NCI-H82 treated with DMSO at 0.1 percent for 48 hours (cell line): Measurements from ENCODE around the gene LCE2B.
"Not testable (repeated sequence)": the region's sequence is repeated elsewhere in the genome, so short reads cannot be mapped to it uniquely, and the experiment has no call there.

Source experiments
- DNase-seq: peaks from one replicate; lab custom pipeline; 2025; ENCODE audit not compliant: unreplicated experiment; lab: John Stamatoyannopoulos, UW

Gene LCE2B, protein sequence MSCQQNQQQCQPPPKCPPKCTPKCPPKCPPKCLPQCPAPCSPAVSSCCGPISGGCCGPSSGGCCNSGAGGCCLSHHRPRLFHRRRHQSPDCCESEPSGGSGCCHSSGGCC

GRCh38 chr1:152685823-152686222 lies at the start of gene LCE2B:
LCE2B (plus strand) TSS chr1:152686123; CDS start chr1:152686844, 721 bp downstream.
- DNase-seq = not testable (repeated sequence)

DNA sequence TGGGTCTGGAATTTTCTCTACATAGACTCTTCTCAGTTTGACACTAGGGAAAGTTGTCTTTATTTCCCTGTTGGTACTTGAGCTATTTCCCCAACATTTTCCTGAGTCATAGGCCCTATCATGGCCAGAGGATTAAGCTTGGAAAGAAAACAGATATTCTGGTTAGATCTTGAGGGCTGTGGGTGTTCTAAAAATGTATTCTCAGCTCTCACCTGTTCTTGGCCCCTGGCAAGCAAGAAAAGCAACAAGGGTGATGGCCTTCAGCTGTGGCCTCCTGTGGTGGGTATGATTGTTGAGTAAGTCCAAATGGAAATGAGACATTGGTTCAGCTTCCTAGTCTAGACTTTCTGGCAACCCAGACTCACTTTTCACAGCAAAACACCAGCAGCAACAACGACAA lies 45.6 kb upstream of the LCE2B start:
- no peak for DNase-seq

- DNase-seq = no peak
These were observed 42.0 kb upstream of the LCE2B start for GRCh38 chr1:152643945-152644344.

GRCh38 chr1:152645146-152645545 lies 40.8 kb upstream of the LCE2B start:
- no peak for DNase-seq

DNA sequence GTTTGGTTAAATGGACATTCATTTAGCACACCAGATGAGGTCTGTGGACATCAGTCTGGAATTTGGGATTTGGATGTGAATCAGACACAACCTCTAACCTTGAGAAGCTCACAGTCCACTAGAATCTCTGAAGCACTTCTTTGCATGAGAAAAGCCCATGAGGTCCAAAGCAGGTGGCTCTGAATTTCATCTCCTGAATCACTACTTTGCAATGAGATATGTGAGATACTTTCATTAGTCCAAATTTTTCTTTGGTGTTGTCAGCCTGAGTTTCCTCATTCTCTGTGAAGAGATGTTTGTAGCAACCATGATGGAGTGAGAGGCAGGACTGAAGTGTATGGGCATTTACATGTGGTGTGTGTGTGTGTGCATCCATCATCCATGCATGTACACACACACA lies 39.3 kb upstream of the LCE2B start:
- no peak for DNase-seq

DNA sequence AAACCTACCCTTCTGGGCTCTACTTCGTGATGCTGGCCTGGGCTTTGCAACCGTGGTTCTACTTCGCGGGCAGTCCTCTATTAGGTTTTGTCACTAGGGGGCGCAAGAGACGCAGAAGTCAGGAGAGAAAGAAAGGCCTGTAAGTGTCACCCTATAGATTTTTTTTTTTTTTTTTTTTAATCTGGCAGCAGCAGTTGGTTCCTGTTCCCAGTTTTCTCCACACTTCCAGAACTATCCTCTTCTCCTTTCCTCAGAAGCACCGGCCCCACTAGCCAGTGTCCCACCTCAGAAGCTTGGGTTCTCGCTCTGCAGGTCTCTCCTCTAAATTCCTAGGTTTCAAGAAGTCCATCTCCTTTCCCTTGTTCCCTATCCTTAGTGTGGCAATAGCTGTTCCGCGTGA lies 31.8 kb upstream of the LCE2B start:
- peak; percentile 25 for DNase-seq

DNA sequence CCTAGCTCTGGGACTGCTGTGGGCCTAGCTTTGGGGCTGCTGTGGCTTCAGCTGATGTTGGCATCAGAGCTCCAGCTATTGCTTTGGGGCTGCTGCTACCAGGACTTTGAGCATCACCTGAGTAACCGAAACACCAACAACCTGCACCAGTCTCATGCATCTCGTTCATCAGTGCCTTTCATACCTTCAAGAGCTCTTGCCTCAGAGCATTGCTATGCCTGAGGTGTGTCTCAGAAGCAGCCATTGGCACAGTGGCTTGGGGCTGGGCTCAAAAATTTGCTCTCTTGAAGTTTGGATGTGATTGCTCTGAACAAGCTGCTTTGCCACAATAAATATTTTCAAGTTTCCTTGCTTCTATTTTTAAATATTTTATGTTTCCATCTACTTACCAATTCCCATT lies 29.5 kb upstream of the LCE2B start:
- DNase-seq = no peak

- no peak for DNase-seq
These were observed 28.2 kb upstream of the LCE2B start for GRCh38 chr1:152657677-152658076.

- no peak for DNase-seq
These were observed 27.3 kb upstream of the LCE2B start for GRCh38 chr1:152658649-152659048.

GRCh38 chr1:152663098-152663497 lies 22.8 kb upstream of the LCE2B start, which contains the start of gene LCE2D:
LCE2D (plus strand) TSS chr1:152663380; CDS start chr1:152664106, 726 bp downstream.
- no peak for DNase-seq

DNA sequence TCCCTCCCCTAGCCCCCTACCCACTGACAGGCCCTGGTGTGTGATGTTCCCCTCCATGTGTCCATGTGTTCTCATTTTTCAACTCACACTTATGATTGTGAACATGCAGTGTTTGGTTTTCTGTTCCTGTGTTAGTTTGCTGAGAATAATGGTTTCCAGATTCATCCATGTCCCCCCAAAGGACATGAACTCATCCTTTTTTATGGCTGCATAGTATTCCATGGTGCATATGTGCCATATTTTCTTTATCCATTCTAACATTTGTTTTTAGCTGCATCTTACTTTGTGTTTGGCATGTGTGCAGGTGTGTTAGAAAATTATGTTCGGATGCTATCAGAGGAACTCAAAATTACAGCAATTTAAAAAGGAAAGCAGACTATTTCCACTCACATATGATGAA lies 19.8 kb upstream of the LCE2B start:
- not testable (repeated sequence) for DNase-seq

- DNase-seq = no peak
These were observed 18.3 kb upstream of the LCE2B start for GRCh38 chr1:152667648-152668047.

DNA sequence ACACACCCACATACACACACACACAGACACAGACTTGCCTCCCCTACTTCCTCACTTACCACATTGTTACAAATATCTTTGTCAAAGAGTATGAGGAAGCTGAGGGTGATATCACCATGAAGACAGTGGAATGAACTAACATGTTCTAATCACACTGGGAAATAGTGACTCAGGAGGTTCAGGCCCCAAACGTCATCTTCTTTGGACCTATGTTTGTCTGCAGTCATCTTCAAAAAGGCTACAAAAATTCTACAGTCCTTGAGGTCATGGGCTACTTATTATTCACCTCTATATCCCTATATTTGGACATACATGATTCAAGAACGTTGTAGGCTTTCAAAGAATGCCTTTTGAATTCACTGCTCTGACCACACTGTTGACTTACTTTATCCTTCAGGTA lies 12.9 kb upstream of the LCE2B start:
- no peak for DNase-seq

GRCh38 chr1:152674983-152675382 lies 10.9 kb upstream of the LCE2B start, which contains the start of gene LCE2C:
LCE2C (plus strand) TSS chr1:152675279; CDS start chr1:152676016, 737 bp downstream.
- not testable (repeated sequence) for DNase-seq

DNA sequence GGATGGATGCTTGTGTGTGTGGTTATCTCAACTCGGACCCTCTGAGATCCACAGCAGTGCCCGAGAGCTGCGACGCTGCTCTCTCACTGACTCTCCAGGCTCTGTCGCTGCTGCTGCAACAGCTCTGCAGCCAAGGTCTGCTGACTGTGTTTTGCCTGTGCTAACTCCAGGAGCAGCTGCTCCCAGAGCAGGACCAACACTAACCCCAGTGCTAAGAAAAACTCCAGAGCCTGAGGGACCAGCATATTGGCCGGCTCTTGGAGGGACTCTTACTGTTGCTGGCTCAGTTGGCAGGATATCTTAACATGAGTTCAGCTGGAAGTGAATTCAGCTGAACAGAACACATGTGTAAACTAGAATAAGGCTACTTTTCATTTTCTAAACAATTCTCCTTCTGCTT lies 6.5 kb upstream of the LCE2B start:
- no peak for DNase-seq

GRCh38 chr1:152681616-152682015 lies 4.3 kb upstream of the LCE2B start:
- DNase-seq = no peak

DNA sequence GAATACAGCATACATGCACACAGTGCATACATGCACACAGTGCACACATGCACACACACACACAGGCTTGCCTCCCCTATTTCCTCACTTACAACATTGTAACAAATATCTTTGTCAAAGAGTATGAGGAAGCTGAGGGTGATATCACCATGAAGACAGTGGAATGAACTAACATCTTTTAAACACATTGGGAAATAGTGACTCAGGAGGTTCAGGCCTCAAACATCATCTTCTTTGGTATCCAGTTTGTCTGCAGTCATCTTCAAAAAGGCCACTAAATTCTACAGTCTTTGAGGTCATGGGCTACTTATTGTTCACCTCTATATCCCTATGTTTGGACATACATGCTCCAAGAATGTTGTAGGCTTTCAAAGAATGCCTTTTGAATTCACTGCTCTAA lies 2.1 kb upstream of the LCE2B start:
- no peak for DNase-seq

GRCh38 chr1:152697701-152698600 lies 12.0 kb downstream of the LCE2B start, which contains the start of gene LCE2A:
LCE2A (plus strand) TSS chr1:152698345; CDS start chr1:152698902, 557 bp downstream.
- no peak for DNase-seq

DNA sequence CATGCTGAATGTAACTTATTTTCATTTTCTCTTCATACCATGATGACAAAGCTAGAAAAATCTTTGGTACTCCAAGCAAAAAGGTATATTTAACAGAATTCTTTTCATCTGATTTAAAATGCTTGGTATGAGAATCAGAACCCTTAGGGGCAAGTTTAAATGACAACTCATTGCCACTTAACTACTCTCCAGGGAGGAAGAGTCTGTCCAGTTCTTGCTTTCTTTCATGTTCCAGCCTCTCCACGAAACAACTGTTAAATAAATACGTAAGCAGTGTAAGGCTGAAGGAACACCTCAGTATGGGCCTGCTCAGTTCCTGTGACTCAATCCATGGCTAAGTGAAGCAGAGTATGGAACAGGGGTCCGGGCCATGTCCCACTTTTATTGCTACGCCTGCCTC lies 13.8 kb downstream of the LCE2B start:
- no peak for DNase-seq

GRCh38 chr1:152707860-152708259 lies 21.9 kb downstream of the LCE2B start, which contains the start of gene LCE4A:
LCE4A (plus strand) TSS chr1:152708160; CDS start chr1:152709076, 916 bp downstream.
- DNase-seq = no peak

GRCh38 chr1:152718238-152718637 lies 32.3 kb downstream of the LCE2B start:
- DNase-seq = no peak

GRCh38 chr1:152725261-152725660 lies 39.3 kb downstream of the LCE2B start:
- no peak for DNase-seq
